Psoas muscle (tissue), 8 donors: ENCODE measurements around the gene SF3A1. TPM values are rescaled to one million over a fixed set of nuclear protein-coding genes. Genes with fewer than 3 reads are reported as not detected.
A peak's percentile ranks its signal among the peaks of the same experiment; 100 is the strongest.

ENCODE experiments used
- ATAC-seq, 4 donors: fragments of 200-7000 bp; cut with Tn5 transposase; one replicate each; pipeline ENCODE4 v1.9.1; 2020; ENCODE audit warnings: moderate library complexity in 3 of 4, mild to moderate bottlenecking in 2 of 4
- DNase-seq, 2 donors: peaks; one replicate each; pipeline ENCODE4 v3.0.0-alpha.2; 2020
- H3K27ac ChIP-seq: fragments of 200-600 bp; one replicate; pipeline ENCODE4 v1.8.0; 2022
- H3K27me3 ChIP-seq, 3 donors: fragments of 200-600 bp in 1 of 3; one replicate each; pipeline versions ENCODE4 v1.6.1 to v1.8.0; 2013 to 2022; ENCODE audit warnings: low read length in 2 of 3, mild to moderate bottlenecking in 2 of 3, moderate library complexity in 1 of 3; ENCODE audit not compliant: insufficient read depth in 3 of 3
- H3K36me3 ChIP-seq, 2 donors: fragments of 200-600 bp in 1 of 2; one replicate each; pipeline versions ENCODE4 v1.6.1 to v1.8.0; 2013 to 2022; ENCODE audit warnings: low read depth in 1 of 2, mild to moderate bottlenecking in 1 of 2, moderate library complexity in 1 of 2; ENCODE audit not compliant: insufficient read depth in 1 of 2
- H3K4me1 ChIP-seq: fragments of 200-600 bp; one replicate; pipeline ENCODE4 v1.8.0; 2022
- H3K4me3 ChIP-seq: fragments of 200-600 bp; one replicate; pipeline ENCODE4 v1.8.0; 2022; ENCODE audit warnings: mild to moderate bottlenecking
- H3K9me3 ChIP-seq: fragments of 200-600 bp; one replicate; pipeline ENCODE4 v1.8.0; 2022
- WGBS, 3 donors: extraction: QIAGEN DNeasy Blood & Tissue Kit; methylation state at CpG; one replicate each; pipeline versions ENCODE4 v1.1.6 to v1.1.7; 2013; 5-methylcytosine and 5-hydroxymethylcytosine counted together
- intact Hi-C, 2 donors: fragments of 100-400 bp; cut with DNase I; formaldehyde crosslinking; loops; one replicate each; pipeline versions ENCODE4 v1.11.0 to v1.14.2; 2022
- polyA plus RNA-seq, 3 donors: library from polyadenylated mRNA; stranded (reverse); fragments of 200-250 nt; gene quantifications; one replicate each; pipeline ENCODE4 v1.2.3, GENCODE V29; 2013
- total RNA-seq, 4 donors: library from RNA; stranded (reverse); fragmentation: NEBNext Ultra II Directional in 2 of 4; extraction: Animal tissue kit (Norgen Biotek cat#: 25700) in 2 of 4; gene quantifications; one replicate each; pipeline versions ENCODE4 v1.2.1 to v1.2.4, GENCODE V29; 2021 to 2023
- TF ChIP-seq, protein P1 (sequence below): fragments of 200-600 bp; IDR thresholded peaks from one replicate; pipeline ENCODE4 v1.8.0; 2022; ENCODE audit warnings: antibody characterized with exemption
- donor health status: healthy with polysubstance abuse.
- donor health status: DM: no; HTN: no; CAD: no; lungs with moderate emphysema.
- donor health status: Bipolar disorder and iron deficiency.
- donor health status: healthy.
- donor health status: DM: yes; HTN: yes; CAD: no.
- donor health status: DM: no; HTN: no; CAD: no.
- donor health status: DM: no; HTN: no; CAD: no.
- donor health status: DM: yes; HTN: yes; CAD: no.

Gene SF3A1
- total and polyA plus RNA-seq, 7 donors: 21.6 to 146 (median 107) TPM

DNA sequence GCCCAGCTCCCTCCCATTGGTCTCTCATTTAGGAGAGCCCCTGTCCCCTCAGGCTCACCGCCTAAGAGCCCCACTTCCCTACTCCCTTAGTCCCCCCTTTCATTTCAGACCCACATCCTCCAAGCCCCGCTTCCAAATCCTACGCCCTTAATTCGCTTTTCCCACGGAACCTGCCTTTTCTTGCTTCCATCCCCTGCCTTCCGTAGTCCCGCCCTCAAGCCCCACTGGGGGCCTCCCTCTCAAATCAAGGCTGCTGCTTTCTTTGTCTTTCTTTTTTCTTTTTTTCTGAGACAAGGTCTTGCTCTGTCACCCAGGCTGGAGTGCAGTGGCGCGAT is 509 bp upstream of the SF3A1 start:
- H3K4me3 ChIP-seq: peak overlapping the region; percentile 83
- ATAC-seq: no peak
- peak overlapping the region; percentile 98 for H3K27ac ChIP-seq
- H3K4me1 ChIP-seq: peaks cover 25% of the 10 kb centered on the region
- 2 to 13% (median 3%) methylated on average over 9 of the region's 9 CpGs for WGBS, 3 donors
- no peak for DNase-seq
- TF ChIP-seq, protein P1, sequence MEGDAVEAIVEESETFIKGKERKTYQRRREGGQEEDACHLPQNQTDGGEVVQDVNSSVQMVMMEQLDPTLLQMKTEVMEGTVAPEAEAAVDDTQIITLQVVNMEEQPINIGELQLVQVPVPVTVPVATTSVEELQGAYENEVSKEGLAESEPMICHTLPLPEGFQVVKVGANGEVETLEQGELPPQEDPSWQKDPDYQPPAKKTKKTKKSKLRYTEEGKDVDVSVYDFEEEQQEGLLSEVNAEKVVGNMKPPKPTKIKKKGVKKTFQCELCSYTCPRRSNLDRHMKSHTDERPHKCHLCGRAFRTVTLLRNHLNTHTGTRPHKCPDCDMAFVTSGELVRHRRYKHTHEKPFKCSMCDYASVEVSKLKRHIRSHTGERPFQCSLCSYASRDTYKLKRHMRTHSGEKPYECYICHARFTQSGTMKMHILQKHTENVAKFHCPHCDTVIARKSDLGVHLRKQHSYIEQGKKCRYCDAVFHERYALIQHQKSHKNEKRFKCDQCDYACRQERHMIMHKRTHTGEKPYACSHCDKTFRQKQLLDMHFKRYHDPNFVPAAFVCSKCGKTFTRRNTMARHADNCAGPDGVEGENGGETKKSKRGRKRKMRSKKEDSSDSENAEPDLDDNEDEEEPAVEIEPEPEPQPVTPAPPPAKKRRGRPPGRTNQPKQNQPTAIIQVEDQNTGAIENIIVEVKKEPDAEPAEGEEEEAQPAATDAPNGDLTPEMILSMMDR: no peak
- no peaks in the 10 kb centered on the region for H3K9me3 ChIP-seq
- H3K27me3 ChIP-seq: no peaks in the 10 kb centered on the region
- intact Hi-C loops: loop anchor here in 1 of 2 donors (10.0 kb wide), 1 partner anchor 68 kb away; the partner anchor contains the start of gene MTFP1
- peaks cover 3 to 16% of the 10 kb centered on the region in 2 donors for H3K36me3 ChIP-seq

DNA sequence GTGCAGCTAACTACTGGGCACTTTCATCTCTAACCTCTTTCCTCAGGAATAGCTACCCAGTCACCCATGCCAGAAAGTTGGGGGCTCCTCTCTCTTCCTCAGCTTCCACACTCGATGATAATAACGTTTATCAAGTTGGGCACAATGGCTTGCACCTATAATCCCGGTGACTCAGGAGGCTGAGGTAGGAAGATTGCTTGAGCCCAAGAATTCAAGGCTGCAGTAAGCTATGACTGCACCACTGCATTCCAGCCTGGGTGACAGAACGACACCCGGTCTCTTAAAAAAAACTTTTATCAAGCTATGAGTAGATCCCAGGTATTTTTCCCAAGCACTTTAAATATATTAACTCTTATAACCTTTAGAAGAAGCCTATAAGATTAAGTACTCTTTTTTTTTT is 2.0 kb downstream of the SF3A1 start:
- DNase-seq: no peak
- Histone ChIP-seq H3K27me3 (no peaks in the 10 kb centered on the region), H3K4me1 (peaks cover 25% of the 10 kb centered on the region), H3K36me3 (peaks cover 3 to 42% of the 10 kb centered on the region in 2 donors), H3K27ac (no peak overlapping the region), H3K4me3 (peak overlapping the region; percentile 83), H3K9me3 (no peaks in the 10 kb centered on the region)
- no peak for ATAC-seq
- TF ChIP-seq, protein P1: no peak
- 59 to 65% (median 63%) methylated on average over 5 of the region's 5 CpGs for WGBS, 3 donors
- intact Hi-C loops: loop anchor here in 1 of 2 donors (10.0 kb wide), 1 partner anchor 70 kb away; the partner anchor contains the start of gene MTFP1

DNA sequence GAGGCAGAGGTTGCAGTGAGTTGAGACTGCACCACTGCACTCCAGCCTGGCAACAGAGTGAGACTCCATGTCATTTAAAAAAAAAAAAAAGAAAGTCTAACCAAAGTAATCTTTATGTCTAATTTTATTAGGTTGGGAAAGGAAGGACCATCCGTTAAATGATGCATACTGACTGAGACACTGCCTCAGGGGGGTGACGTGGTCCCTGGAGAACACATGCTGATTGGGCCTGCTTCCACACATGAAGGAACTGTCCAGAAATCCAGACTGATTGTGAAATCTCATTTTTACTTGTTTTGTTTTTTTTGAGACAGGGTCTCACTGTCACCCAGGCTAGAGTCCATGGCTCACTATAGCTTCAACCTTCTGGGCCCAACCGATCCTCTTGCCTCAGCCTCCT is 5.5 kb downstream of the SF3A1 start:
- H3K9me3 ChIP-seq: no peaks in the 10 kb centered on the region
- TF ChIP-seq, protein P1: no peak
- peaks cover 30% of the 10 kb centered on the region for H3K4me1 ChIP-seq
- no peak overlapping the region for H3K27ac ChIP-seq
- DNase-seq: no peak
- intact Hi-C loops: loop anchor here in 1 of 2 donors (10.0 kb wide), 1 partner anchor 74 kb away; the partner anchor contains the start of gene MTFP1
- ATAC-seq: no peak
- no peak overlapping the region for H3K4me3 ChIP-seq
- peaks cover 3 to 76% of the 10 kb centered on the region in 2 donors for H3K36me3 ChIP-seq
- 80 to 86% (median 83%) methylated on average over 3 of the region's 3 CpGs for WGBS, 3 donors
- H3K27me3 ChIP-seq: no peaks in the 10 kb centered on the region

DNA sequence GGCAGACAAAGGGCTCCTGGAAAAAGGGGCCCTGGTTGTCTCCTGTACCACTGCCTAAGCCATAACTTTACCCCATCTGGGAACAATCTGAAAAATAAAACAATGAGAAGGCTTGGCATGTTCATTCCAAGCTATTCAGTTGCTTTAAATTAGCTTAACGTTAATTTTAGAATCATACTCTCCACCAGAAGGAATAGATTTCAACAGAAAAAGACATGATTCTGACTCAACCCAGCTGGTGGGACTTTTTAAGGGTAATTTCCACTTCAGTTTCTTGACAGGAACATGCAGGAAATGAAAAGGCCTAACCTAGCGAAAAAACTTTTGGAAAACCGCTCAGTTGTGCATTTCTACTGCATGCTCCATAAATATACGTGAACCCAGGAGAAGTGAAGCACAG is 7.9 kb downstream of the SF3A1 start:
- Histone ChIP-seq H3K4me1 (peaks cover 6% of the 10 kb centered on the region), H3K9me3 (no peaks in the 10 kb centered on the region), H3K27ac (no peak overlapping the region), H3K27me3 (no peaks in the 10 kb centered on the region), H3K36me3 (peaks cover 17 to 98% of the 10 kb centered on the region in 2 donors), H3K4me3 (no peak overlapping the region)
- no peak for DNase-seq
- TF ChIP-seq, protein P1: no peak
- intact Hi-C loops: no loop called here
- no peak for ATAC-seq
- WGBS, 3 donors: 78 to 85% (median 79%) methylated on average over 4 of the region's 4 CpGs

DNA sequence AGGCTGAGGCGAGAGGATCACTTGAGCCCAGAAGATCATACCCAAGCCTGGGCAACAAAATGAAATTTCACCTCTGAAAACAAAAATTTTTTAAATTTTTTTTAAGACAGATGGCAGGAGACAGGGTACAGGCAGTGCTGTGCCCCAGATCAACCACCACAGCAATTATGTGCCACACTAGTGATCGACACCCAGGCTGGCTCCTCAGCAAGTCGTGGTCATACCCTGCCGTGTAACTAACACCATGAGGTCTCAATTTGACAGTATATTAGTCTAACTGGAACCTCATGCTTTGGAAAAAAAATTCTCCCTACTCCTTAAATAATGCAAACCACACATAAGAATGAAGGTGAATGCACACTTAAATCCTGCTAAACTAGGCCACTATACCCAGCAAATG is 8.3 kb downstream of the SF3A1 start:
- Histone ChIP-seq H3K9me3 (no peaks in the 10 kb centered on the region), H3K27ac (no peak overlapping the region), H3K4me1 (peaks cover 5% of the 10 kb centered on the region), H3K27me3 (no peaks in the 10 kb centered on the region), H3K36me3 (peaks cover 18 to 98% of the 10 kb centered on the region in 2 donors), H3K4me3 (no peak overlapping the region)
- TF ChIP-seq, protein P1: no peak
- intact Hi-C loops: no loop called here
- 72 to 80% (median 73%) methylated on average over 4 of the region's 4 CpGs for WGBS, 3 donors
- ATAC-seq: no peak
- DNase-seq: no peak
